Renal cortex interstitium (tissue), 11 donors: ENCODE measurements around the gene VAT1L. TPM values are rescaled to one million over a fixed set of nuclear protein-coding genes. Genes with fewer than 3 reads are reported as not detected.
A peak's percentile ranks its signal among the peaks of the same experiment; 100 is the strongest.

Source experiments
- DNase-seq, 11 donors: peaks; one replicate each; pipeline ENCODE4 v3.0.0-alpha.2; 2013; ENCODE audit warnings: low read depth in 9 of 11, low spot score in 4 of 11; ENCODE audit errors: extremely low read depth in 1 of 11
- polyA plus RNA-seq, 3 donors: library from polyadenylated mRNA; unstranded; fragments of 120-200 nt; gene quantifications; one replicate each; pipeline ENCODE4 v1.2.1, GENCODE V29; 2013; ENCODE audit not compliant: insufficient read length in 3 of 3

VAT1L gene
- polyA plus RNA-seq, 3 donors, result 3.8 to 6.5 (median 4.6) TPM

DNA sequence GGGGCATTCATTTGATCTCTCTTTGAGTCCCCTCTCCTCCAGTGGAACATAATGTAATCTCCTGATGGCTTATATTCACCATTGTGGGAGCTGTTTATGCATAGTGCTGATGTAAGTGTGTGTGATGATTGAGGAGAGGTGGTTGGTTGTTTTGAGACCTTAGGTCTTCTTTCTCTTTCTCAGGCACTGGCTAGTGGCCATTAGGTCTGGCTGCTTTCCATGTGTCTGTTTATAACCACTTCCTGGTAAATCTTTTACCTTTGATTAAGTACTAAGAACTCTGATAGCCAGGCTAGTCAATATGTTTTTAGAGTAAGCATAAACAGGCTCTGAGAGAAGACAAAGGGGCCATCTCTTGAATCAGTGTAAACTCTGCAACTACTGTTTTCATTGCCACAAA, 27.9 kb downstream of the VAT1L start:
- no peak for DNase-seq

DNA sequence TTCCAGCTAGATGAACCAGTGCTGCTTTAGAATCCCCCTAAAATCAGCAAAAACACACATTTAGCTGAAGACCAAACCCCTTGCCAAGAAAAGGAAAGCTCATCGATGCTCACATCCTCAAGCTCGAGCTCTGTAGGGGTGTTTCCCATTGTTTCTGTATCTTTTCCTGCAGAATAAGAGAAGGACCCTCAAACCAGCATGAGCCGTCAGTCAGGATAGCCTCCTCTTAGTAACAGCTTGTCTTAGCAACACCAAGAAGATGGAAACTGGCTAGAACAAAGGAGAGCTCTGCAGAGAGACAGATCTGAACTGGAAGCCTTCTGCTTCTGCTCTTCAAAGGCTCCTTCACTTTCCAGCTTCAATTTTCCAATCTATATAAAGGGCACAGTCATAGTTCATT, 32.0 kb downstream of the VAT1L start:
- no peak for DNase-seq

DNA sequence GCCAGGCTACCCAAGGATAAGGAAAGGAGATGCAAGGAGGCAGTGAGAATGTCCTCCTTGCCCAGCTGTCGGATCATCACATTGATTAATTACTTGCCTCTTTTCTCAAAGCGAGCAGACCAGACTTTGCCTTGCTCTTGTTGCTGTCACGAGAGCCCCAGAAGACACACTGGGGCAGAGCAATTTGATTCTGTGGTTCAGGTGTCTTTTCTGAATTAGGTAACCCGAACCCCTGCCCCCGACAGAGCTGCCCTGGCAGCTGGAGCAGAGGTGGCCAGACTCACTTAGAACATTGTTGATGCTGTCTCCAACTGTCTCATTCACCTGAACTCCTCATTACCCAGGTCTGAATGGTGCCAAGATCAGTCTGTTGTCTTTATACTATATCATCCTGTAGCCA, 34.3 kb downstream of the VAT1L start:
- no peak for DNase-seq

DNA sequence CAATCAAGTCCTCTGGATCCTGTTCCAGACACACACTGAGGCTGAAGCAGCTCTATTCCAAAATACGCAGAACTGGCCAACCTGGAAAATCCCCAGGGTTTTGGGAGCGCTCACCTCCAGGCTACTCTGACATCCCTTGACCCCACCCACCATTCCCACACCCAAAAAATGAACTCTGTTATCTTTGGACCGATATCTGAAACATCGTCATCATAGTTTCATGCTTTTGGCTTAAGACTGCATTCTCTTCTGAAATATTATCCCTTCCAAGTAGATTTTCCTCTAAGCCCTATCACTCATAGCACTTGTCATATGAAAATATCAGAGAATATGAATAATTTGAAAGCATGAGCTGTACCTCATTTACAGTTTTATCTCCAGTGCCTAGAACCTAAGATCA, 34.7 kb downstream of the VAT1L start:
- DNase-seq, result no peak

DNA sequence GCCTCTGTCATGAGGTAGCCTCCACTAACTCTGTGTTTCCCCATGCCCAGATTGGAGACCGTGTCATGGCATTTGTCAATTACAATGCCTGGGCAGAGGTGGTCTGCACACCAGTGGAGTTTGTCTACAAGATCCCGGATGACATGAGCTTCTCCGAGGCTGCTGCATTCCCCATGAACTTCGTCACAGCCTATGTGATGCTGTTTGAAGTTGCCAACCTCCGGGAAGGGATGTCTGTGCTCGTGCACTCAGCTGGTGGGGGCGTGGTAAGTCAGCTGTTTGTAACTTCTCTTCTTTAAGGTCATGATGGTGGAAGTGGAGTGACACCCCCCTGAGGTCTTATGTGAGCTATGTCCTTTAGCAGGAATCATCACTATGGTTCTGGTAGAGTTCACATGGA, 36.8 kb downstream of the VAT1L start:
- DNase-seq, result no peak

DNA sequence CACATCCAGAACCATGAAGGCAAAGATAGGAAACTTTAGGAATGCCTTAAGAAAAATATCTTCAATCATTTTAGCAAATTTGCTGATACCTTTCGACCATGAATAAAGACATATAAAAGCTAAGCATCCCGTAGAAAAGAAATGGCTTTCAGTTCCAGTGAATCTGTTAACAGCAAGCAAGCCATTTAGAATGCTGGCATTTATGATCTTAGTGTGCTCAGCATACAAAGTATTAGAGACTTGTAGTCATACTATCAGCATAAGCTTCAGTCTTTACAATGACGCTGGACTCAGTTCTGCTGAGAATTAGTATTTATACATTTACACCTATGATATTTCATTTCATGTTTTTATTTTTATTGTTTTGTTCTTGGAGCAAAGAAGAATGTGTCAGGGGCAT, 38.7 kb downstream of the VAT1L start:
- DNase-seq, result no peak

DNA sequence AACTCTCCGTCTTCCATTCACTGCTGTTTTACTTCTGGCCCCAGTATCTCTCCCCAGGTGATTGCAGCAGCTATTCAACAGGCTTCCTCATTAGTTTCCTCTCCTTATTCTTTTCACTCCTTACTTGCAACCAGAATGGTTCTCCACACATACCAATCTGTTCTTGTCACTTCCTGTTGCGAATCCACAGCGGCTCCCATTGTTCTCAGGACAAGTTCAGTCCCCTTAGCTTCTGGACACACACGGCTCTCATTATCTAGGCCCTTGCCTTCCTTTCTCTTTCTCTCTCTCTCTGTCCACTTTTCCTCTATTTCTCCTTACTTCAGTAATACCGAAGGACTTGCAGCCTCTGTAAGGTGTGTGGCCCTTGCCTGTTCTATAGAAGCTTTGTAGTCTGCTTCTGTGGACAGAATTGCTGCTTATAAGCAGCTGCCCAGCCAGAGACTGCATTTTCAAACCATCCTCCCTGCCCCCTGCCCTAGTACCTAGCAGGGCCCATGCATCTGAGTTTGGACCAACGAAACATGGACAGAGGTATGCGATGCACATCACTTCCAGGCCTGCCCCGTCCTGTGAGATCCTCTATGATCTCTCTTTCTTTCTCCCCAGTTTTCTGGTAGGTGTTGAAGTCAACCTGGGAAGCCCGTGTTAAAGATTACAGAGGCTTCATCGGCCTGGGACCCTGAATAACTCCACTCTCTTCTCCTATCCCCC, 45.7 kb downstream of the VAT1L start:
- no peak for DNase-seq

DNA sequence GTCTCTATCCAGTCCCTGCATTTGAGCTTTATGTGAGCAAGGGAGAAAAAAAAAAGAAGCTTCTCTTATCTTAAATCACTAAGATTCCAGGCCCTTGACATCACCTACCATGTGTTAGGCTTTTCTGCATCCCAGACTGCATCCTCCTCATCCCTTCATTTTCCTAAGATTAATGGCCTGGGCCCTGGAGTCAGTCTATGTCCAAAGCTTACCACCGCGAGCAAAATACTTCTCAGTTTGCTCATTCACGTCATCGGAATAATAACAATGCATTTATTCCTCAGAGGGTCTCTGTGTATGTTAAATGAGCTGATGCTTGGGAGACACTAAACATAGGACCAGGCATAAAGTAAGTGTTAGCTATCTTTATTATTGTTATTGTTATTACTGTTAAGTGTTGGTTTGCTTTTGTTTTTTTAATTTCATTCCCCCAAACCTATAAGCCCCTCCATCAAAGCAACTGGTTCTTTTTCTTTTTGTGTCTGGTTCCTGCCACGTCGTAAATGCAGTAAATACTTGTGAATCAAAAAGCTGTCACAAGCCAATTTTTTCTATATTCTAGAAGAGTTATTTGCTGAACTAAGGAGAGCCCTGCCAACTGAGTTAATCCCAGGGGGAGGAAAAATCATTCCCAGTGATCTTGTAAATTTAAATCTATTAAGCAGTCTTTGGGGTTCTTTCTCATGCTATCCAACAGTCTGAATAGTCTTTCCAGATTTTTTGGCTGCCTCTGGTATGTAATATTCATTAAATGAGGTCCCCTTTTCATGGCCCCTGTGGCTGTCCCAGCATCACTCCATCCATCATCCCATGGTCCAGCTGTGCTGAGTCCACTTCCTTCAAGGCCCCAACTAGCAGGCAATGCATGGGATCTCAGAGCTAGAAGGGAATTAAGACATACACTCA, 46.5 kb downstream of the VAT1L start:
- peak in 5 of 11 donors; percentile 10 to 53 (median 29) for DNase-seq

DNA sequence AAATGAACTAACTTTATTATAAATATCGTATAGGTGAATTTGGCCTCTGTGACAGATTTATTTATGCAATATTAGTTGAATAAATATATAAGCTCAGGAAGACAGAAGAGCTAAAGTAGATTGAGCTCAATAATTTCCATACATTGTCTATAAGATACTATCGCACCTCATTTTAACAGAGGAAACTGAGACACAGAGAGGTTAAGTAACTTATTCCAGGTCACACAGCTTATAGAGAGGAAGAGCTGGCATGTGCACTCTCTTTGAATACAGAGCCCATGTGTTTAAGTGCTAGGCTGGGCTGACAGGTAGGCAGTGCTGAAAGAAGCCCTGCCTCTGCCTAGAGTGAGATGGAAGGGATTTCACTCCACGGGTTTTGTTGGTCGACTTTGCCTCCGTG, 48.4 kb downstream of the VAT1L start:
- no peak for DNase-seq

DNA sequence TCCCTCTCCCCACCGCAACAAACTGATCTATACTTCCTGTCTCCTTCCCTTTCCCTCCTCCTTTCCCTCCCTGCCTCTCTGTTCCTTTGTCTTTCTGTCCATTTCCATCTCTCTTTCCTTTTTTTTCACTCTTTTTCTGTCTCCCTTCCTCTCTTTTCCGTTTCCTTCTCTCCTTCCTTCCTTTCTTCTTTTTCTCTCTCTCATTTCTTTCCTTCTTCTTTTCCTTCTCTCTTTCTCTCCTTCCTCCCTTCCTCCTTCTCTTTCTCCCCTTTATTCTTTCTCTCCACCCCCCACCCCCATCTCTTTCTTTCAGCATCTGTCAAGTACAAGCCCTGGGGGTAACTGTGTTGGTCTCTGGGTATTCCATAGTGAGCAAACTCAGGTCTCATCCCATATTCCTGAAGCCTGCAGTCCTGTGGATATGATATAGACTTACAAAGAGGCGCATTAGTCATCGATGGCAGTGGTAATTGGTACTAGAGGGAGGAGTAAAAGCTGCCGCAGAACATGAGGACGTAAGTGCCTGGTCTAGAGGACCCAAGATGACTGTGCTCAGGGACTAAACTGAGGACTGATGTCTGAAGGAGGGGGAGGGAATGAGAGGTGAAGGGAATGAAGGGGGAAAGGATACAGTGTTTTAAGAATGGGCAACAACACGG, 50.4 kb downstream of the VAT1L start:
- no peak for DNase-seq

DNA sequence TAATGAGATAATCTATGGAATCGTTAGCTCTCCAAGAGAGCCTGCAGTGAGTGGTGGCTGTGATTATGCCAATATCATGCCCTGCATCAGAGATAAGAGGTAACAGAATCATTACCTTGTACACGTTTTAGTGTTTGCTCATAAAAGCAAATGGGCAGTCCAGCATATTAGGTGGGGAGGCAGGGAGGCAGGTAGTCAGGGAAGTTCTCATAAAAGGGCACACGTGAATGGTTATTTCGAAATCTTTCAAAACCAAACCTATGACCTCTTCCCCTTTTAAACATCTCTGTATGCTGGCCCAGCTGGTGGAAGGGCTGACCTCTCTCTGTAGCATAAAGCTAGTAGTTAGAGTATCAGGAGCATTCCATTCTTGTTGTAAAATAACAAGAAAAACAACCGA, 51.7 kb downstream of the VAT1L start:
- no peak for DNase-seq

DNA sequence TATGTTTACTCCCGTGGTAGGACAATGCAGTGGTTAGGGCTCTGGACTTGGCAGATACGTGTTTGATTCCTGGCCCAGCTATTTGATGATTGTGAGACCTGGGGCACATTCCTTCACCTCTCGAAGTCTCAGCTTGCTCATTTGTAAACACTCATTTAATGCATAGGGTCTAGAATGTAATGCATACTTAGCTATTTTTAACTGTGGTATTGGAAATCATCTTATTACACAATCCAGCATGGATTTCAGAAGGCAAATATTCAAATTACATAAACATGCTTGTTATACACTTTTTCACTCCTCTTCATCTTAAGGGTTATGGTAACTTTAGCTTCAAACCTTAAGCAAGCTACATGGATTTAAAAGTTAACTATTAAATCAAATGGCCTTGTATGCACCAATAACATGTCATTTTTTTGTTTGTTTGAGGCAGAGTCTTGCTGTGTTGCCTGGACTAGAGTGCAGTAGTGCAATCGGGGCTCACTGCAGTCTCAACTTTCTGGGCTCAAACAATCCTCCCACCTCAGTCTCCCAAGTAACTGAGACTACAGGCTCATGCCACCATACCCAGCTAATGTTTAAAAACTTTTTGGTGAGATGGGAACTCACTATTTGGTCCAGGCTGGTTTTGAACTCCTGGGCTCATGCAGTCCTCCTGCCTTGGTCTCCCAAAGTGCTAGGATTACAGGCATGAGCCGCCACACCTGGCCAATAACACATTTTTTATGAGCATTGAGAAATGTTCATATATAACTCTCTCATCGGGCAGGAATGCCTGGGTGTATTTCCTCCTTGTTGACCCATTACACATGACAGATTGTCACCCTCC, 52.5 kb downstream of the VAT1L start:
- DNase-seq, result no peak

DNA sequence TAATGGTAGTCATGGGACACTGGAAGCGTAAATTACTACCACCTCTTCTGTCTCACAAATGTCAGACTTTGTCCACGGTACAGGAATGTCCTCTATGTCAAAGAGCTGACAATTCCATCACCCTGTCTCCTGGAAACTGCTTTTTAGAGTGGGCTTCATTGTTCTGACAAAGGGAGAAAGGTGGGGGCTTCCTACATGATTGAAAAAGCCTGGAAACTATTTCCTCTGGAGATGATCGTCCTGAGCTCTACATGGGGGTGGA, 53.1 kb downstream of the VAT1L start:
- DNase-seq, result no peak

DNA sequence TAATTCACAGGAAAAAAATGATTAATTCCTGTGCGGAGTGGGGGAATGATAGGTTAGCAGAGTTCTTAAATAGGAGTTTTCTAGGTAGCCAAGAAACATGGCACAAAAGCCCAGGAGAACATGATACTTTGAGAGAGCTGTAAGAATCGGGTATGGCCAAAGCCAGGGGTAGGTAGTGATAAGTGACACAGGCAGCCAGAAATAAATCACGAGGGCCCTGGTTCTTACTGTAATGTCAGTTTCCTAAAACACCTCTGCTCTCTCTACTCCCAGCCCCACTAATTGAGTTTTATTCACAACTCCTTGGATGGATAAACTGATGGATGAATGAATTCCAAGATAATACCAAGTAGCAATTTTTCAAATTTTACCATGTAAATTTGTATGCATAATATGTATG, 54.1 kb downstream of the VAT1L start:
- no peak for DNase-seq

DNA sequence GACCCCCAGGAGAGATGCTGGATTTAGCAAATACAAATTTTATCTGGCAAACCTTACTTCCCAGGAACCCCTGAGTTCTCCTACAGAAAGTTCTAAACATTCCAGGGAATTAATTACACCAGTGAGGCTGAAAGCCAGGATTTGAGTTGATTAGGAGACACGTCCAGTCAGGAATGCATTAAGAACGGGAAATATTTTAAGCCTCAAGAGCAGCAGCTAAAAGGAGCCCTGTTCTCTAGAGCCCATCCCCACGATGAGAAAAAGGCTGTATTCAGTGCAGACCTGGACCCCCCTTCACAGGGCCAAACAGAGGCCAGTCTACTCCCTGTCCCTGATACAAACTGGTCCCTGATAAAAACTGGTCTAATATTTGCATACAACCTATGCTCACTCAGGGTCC, 55.0 kb downstream of the VAT1L start:
- DNase-seq, result no peak

DNA sequence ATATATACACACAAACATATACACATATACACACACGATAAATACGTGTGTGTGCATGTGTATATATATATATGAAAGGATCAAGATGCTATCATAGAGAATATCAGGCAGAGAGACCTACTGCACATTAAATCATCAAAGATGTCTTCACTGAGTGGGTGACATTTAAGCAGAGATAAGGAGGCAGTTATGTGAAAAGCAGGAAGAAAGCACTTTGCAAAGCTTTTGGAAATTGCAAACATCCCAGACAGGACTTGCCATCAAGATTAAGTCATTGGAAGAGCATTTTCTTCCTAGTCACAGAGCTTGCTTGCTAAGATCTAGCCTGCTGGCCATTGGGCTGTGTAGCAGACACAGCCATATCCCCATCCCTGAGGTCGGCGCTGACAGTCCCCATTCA, 56.4 kb downstream of the VAT1L start:
- DNase-seq, result no peak

DNA sequence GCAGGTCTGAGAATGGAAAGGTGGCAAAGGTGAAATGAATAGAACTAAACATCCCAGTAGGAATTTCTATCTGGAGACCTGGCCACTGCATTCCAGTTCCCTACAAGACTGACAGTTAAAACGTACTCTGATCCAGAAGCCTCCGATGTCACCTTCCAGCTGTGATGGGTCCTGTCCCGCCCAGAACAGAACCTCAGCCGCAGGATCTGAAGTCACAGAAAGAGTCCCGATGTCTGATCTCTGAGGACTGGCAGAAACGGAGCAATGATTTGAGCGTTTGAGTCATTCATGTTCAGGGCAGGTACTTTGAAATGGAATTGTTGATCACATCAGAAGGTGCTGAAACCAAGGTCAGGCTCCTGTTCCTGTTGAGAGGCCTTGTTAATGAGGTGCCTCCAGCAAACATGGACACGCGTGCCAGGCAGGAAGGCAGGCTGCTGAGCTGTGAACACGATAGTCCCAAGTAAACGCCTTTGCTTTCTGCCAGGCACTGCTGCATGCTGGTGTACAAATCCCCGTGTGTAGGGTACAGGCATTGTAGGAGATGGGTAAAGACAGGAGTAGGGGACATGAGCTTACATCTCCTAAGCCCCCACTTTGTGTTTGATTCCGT, 61.4 kb downstream of the VAT1L start:
- DNase-seq, result no peak

DNA sequence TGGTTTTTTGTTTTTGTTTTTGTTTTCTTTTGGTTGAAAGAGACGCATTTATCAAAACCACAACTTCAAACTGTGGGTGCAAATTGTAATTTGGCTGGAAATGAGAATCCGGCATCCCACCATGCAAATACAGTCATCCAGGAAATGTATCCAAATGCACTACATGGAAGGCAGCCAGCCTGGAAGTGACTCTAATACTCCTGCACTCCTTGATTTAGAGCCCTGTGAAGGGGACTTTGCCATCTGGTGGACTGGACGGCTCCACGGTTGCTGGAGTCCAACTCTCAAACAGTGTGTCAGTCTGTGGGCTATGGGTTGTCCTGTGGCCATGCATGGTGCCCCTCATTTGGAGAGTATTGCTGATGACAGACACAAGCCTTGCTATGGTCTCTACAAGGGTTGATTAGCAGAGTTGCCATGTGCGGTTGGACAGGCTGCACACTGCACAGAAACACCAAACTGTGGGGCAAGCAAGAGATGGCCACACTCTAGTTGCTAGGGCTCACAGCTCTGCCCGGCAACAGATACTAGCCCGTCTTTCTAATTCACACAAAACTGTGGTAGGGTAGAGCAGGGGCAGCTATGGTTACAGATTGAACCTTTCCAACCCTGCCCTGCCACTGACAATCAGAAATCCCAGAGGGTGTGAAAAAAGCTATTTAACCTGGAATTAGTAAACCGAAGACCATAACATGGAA, 62.4 kb downstream of the VAT1L start:
- no peak for DNase-seq

DNA sequence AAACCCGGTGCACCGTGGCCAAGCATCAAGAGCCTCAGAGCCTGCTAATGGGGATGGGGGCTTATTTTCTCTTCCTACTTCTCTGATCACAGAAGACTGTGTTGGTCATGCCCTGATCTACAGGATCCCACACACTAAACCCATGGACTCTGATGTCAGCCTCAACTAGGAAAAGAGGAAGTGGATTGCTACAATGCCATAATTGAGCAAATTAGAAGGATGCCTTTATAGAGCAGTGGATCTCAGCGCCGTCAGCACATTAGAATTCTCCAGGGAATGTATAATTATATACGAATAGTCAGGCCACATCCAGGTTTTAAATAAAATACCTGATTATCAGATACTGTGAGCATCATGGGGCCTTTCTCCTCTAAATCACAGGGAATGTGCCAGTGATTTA, 64.8 kb downstream of the VAT1L start:
- DNase-seq, result no peak
